Fibroblast of lung (primary cell): ENCODE measurements around the gene FAM8A1. TPM values are rescaled to one million over a fixed set of nuclear protein-coding genes. Genes with fewer than 3 reads are reported as not detected.
A peak's percentile ranks its signal among the peaks of the same experiment; 100 is the strongest.

Source experiments
- DNase-seq, 2 donors: peaks; one replicate each; pipeline versions ENCODE4 v3.0.0 to v3.0.0-alpha.2; 2010; ENCODE audit warnings: low read depth in 2 of 2
- H2AFZ ChIP-seq: 2 replicates; pipeline ENCODE4 v1.5.1; 2012; ENCODE audit warnings: low read length, control low read depth, inconsistent platforms
- H3K27ac ChIP-seq: 2 replicates; pipeline ENCODE4 v1.5.1; 2011; ENCODE audit warnings: low read length, control low read depth; ENCODE audit not compliant: insufficient read depth
- H3K27me3 ChIP-seq: 2 replicates; pipeline ENCODE4 v1.5.1; 2011; ENCODE audit warnings: mild to moderate bottlenecking, low read length; ENCODE audit not compliant: control insufficient read depth, insufficient read depth
- H3K36me3 ChIP-seq: 2 replicates; pipeline ENCODE4 v1.5.1; 2011; ENCODE audit warnings: low read length; ENCODE audit not compliant: control insufficient read depth, insufficient read depth
- H3K4me1 ChIP-seq: 2 replicates; pipeline ENCODE4 v1.5.1; 2011; ENCODE audit warnings: low read length; ENCODE audit not compliant: control insufficient read depth, insufficient read depth; ENCODE audit errors: extremely low read depth
- H3K4me2 ChIP-seq: 2 replicates; pipeline ENCODE4 v1.5.1; 2011; ENCODE audit warnings: low read length, control low read depth; ENCODE audit not compliant: insufficient read depth; ENCODE audit errors: extremely low read depth
- H3K4me3 ChIP-seq, 4 experiments: fragments of 200-600 bp in 1 of 4; sonication (generic) in 1 of 4; replicated peaks in 1 of 4; 2 replicates each; pipeline ENCODE4 v1.5.1; 2011 to 2016; ENCODE audit warnings: low read length in 4 of 4, low read depth in 3 of 4, mild to moderate bottlenecking in 3 of 4, control low read depth in 2 of 4, inconsistent platforms in 1 of 4, mixed read lengths in 1 of 4; ENCODE audit not compliant: insufficient read depth in 1 of 4; ENCODE audit errors: control extremely low read depth in 1 of 4
- H3K79me2 ChIP-seq: 2 replicates; pipeline ENCODE4 v1.5.1; 2012; ENCODE audit warnings: mild to moderate bottlenecking, low read length, inconsistent platforms; ENCODE audit not compliant: control insufficient read depth, insufficient read depth
- H3K9ac ChIP-seq: 2 replicates; pipeline ENCODE4 v1.5.1; 2011; ENCODE audit warnings: mild to moderate bottlenecking, low read length, control low read depth; ENCODE audit not compliant: insufficient read depth
- H3K9me3 ChIP-seq: 2 replicates; pipeline ENCODE4 v1.5.1; 2012; ENCODE audit warnings: low read depth, low read length; ENCODE audit not compliant: control insufficient read depth, insufficient read depth
- H4K20me1 ChIP-seq: 2 replicates; pipeline ENCODE4 v1.5.1; 2011; ENCODE audit warnings: low read length; ENCODE audit not compliant: control insufficient read depth, insufficient read depth; ENCODE audit errors: extremely low read depth
- EZH2 ChIP-seq: IDR thresholded peaks from 2 replicates; pipeline ENCODE4 v1.5.1; 2012; ENCODE audit warnings: low read length, control low read depth, mild to moderate bottlenecking; ENCODE audit errors: missing control alignments
- polyA plus RNA-seq, 2 donors: library from polyadenylated mRNA; depleted of rRNA in 1 of 2; stranded (reverse) in 1 of 2; unstranded in 1 of 2; fragments of >200 nt; gene quantifications; 2 replicates each; pipeline ENCODE4 v1.2.1, GENCODE V29; 2011 to 2012; ENCODE audit warnings: missing spikeins in 1 of 2
- total RNA-seq: library from RNA; depleted of rRNA; stranded (reverse); fragments of >200 nt; gene quantifications from 2 replicates; pipeline ENCODE4 v1.2.1, GENCODE V29; 2014
- TF ChIP-seq, protein P1 (sequence below), 2 donors: IDR thresholded peaks in 1 of 2; conservative IDR thresholded peaks in 1 of 2; 1 replicate in 1 of 2; 2 replicates in 1 of 2; pipeline ENCODE4 v1.5.1; 2011 to 2012; ENCODE audit warnings: low read length in 2 of 2, control low read depth in 1 of 2, inconsistent platforms in 1 of 2, low read depth in 1 of 2, mild to moderate bottlenecking in 1 of 2

FAM8A1 gene
- total and polyA plus RNA-seq, 2 donors (not counting 1 experiment from before 2014, with no cell fraction given) = 19.8 to 28.1 TPM

DNA sequence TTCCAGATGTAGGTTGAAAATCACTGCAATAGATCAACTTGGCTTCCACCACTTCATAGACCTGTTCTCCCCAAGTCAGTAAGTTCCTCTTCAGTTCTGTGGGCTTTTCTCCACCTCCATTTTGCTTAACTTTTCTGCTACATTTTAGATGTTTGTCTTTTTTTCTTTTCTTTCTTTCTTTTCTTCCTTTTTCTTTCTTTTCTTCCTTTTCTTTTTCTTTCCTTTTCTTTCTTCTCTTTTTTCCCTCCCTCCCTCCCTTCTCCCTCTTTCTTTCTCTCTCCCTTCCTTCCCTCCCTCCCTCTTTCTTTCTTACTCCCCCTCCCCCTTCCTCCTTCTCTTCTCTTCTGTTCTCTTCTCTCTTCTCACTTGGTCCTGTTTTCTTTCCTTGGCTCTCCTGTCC lies 6.9 kb upstream of the FAM8A1 start:
- Histone ChIP-seq H4K20me1 (no peaks in the 10 kb centered on the region), H3K4me2 (no peak overlapping the region), H3K79me2 (no peaks in the 10 kb centered on the region), H2AFZ (no peak overlapping the region), H3K4me1 (no peaks in the 10 kb centered on the region), H3K36me3 (no peaks in the 10 kb centered on the region), H3K27ac (no peak overlapping the region), H3K27me3 (no peaks in the 10 kb centered on the region), H3K9ac (no peak overlapping the region), H3K4me3 (no peak overlapping the region), H3K9me3 (no peaks in the 10 kb centered on the region)
- TF ChIP-seq EZH2 = no peak
- TF ChIP-seq, protein P1, sequence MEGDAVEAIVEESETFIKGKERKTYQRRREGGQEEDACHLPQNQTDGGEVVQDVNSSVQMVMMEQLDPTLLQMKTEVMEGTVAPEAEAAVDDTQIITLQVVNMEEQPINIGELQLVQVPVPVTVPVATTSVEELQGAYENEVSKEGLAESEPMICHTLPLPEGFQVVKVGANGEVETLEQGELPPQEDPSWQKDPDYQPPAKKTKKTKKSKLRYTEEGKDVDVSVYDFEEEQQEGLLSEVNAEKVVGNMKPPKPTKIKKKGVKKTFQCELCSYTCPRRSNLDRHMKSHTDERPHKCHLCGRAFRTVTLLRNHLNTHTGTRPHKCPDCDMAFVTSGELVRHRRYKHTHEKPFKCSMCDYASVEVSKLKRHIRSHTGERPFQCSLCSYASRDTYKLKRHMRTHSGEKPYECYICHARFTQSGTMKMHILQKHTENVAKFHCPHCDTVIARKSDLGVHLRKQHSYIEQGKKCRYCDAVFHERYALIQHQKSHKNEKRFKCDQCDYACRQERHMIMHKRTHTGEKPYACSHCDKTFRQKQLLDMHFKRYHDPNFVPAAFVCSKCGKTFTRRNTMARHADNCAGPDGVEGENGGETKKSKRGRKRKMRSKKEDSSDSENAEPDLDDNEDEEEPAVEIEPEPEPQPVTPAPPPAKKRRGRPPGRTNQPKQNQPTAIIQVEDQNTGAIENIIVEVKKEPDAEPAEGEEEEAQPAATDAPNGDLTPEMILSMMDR (conservative IDR thresholded peaks at IDR 0.05 in 1 of 2, IDR thresholded peaks at IDR 0.05 in 1 of 2; ENCODE audit: low read depth in 1 of 2, low read length in 2 of 2) = no peak
- no peak for DNase-seq

GRCh38 chr6:17596085-17596484 lies 4.0 kb upstream of the FAM8A1 start:
- TF ChIP-seq EZH2 = no peak
- TF ChIP-seq, protein P1 (conservative IDR thresholded peaks at IDR 0.05 in 1 of 2, IDR thresholded peaks at IDR 0.05 in 1 of 2; ENCODE audit: low read depth in 1 of 2, low read length in 2 of 2) = no peak
- DNase-seq = no peak
- no peak overlapping the region for H3K4me3 ChIP-seq
- no peak overlapping the region for H3K9ac ChIP-seq
- H3K4me1 ChIP-seq = no peaks in the 10 kb centered on the region
- H3K4me2 ChIP-seq = no peak overlapping the region
- peaks cover under 1% of the 10 kb centered on the region for H3K79me2 ChIP-seq
- no peak overlapping the region for H2AFZ ChIP-seq
- no peaks in the 10 kb centered on the region for H4K20me1 ChIP-seq
- no peaks in the 10 kb centered on the region for H3K36me3 ChIP-seq
- H3K27ac ChIP-seq = no peak overlapping the region
- no peaks in the 10 kb centered on the region for H3K27me3 ChIP-seq
- H3K9me3 ChIP-seq = no peaks in the 10 kb centered on the region

- no peak for TF ChIP-seq EZH2
- TF ChIP-seq, protein P1 (conservative IDR thresholded peaks at IDR 0.05 in 1 of 2, IDR thresholded peaks at IDR 0.05 in 1 of 2; ENCODE audit: low read depth in 1 of 2, low read length in 2 of 2) = no peak
- H2AFZ ChIP-seq = peak overlapping the region; percentile 93
- no peaks in the 10 kb centered on the region for H4K20me1 ChIP-seq
- H3K36me3 ChIP-seq = no peaks in the 10 kb centered on the region
- H3K9ac ChIP-seq = peak overlapping the region; percentile 81
- no peaks in the 10 kb centered on the region for H3K27me3 ChIP-seq
- H3K9me3 ChIP-seq = no peaks in the 10 kb centered on the region
- H3K79me2 ChIP-seq = peaks cover 2% of the 10 kb centered on the region
- H3K27ac ChIP-seq = peak overlapping the region; percentile 81
- peak; percentile 8 to 39 for DNase-seq
- H3K4me1 ChIP-seq = no peaks in the 10 kb centered on the region
- H3K4me3 ChIP-seq = peak overlapping the region; percentile 77 to 89 (median 84)
- peak overlapping the region; percentile 91 for H3K4me2 ChIP-seq
Measured at GRCh38 chr6:17600527-17601385, 654 bp downstream of the FAM8A1 start.
